Measurements from ENCODE around the gene TNNI3K.

DNA sequence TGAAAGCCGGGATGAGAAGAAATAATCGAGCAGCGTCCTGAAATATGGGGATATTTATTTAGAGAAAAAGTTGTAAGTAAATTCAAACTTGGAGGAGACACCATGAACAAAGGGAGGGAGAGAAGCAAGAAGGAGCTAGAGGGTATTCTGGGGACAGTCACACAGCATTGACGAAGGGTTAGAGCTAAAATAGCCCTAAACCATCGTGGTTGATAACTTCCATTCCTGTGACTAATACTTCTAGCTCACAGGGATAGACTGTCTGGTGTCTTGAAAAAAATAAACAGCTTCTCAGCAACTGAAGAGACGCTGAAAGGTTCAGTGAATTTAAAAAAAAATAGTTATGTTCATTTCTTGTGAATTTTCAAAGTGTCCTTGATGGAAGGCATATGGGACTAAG is 190.5 kb downstream of the TNNI3K start:
- TF ChIP-seq, protein P1, sequence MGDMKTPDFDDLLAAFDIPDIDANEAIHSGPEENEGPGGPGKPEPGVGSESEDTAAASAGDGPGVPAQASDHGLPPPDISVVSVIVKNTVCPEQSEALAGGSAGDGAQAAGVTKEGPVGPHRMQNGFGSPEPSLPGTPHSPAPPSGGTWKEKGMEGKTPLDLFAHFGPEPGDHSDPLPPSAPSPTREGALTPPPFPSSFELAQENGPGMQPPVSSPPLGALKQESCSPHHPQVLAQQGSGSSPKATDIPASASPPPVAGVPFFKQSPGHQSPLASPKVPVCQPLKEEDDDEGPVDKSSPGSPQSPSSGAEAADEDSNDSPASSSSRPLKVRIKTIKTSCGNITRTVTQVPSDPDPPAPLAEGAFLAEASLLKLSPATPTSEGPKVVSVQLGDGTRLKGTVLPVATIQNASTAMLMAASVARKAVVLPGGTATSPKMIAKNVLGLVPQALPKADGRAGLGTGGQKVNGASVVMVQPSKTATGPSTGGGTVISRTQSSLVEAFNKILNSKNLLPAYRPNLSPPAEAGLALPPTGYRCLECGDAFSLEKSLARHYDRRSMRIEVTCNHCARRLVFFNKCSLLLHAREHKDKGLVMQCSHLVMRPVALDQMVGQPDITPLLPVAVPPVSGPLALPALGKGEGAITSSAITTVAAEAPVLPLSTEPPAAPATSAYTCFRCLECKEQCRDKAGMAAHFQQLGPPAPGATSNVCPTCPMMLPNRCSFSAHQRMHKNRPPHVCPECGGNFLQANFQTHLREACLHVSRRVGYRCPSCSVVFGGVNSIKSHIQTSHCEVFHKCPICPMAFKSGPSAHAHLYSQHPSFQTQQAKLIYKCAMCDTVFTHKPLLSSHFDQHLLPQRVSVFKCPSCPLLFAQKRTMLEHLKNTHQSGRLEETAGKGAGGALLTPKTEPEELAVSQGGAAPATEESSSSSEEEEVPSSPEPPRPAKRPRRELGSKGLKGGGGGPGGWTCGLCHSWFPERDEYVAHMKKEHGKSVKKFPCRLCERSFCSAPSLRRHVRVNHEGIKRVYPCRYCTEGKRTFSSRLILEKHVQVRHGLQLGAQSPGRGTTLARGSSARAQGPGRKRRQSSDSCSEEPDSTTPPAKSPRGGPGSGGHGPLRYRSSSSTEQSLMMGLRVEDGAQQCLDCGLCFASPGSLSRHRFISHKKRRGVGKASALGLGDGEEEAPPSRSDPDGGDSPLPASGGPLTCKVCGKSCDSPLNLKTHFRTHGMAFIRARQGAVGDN (IDR thresholded peaks at IDR 0.05) = no peak
- TF ChIP-seq POLR2A (IDR thresholded peaks at IDR 0.05; ENCODE audit: low read depth, low read length) (no peak), SUPT20H (IDR thresholded peaks at IDR 0.05; ENCODE audit: borderline replicate concordance, control insufficient read depth, low read depth, low read length) (no peak), RCOR1 (conservative IDR thresholded peaks at IDR 0.05; ENCODE audit: low read depth, low read length) (no peak), ZNF217 (IDR thresholded peaks at IDR 0.05) (no peak)
- TF ChIP-seq, protein P2, sequence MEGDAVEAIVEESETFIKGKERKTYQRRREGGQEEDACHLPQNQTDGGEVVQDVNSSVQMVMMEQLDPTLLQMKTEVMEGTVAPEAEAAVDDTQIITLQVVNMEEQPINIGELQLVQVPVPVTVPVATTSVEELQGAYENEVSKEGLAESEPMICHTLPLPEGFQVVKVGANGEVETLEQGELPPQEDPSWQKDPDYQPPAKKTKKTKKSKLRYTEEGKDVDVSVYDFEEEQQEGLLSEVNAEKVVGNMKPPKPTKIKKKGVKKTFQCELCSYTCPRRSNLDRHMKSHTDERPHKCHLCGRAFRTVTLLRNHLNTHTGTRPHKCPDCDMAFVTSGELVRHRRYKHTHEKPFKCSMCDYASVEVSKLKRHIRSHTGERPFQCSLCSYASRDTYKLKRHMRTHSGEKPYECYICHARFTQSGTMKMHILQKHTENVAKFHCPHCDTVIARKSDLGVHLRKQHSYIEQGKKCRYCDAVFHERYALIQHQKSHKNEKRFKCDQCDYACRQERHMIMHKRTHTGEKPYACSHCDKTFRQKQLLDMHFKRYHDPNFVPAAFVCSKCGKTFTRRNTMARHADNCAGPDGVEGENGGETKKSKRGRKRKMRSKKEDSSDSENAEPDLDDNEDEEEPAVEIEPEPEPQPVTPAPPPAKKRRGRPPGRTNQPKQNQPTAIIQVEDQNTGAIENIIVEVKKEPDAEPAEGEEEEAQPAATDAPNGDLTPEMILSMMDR (IDR thresholded peaks at IDR 0.05 in 2 of 3, conservative IDR thresholded peaks at IDR 0.05 in 1 of 3; ENCODE audit: control insufficient read depth in 2 of 3, extremely low read depth in 1 of 3, insufficient read depth in 1 of 3, low read depth in 3 of 3, low read length in 3 of 3) = no peak
- TF ChIP-seq, protein P3, sequence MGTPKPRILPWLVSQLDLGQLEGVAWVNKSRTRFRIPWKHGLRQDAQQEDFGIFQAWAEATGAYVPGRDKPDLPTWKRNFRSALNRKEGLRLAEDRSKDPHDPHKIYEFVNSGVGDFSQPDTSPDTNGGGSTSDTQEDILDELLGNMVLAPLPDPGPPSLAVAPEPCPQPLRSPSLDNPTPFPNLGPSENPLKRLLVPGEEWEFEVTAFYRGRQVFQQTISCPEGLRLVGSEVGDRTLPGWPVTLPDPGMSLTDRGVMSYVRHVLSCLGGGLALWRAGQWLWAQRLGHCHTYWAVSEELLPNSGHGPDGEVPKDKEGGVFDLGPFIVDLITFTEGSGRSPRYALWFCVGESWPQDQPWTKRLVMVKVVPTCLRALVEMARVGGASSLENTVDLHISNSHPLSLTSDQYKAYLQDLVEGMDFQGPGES (IDR thresholded peaks at IDR 0.05) = no peak

Measured in GM12878 (cell line).